ENCODE measurements around the gene PDSS2.

PDSS2 gene

DNA sequence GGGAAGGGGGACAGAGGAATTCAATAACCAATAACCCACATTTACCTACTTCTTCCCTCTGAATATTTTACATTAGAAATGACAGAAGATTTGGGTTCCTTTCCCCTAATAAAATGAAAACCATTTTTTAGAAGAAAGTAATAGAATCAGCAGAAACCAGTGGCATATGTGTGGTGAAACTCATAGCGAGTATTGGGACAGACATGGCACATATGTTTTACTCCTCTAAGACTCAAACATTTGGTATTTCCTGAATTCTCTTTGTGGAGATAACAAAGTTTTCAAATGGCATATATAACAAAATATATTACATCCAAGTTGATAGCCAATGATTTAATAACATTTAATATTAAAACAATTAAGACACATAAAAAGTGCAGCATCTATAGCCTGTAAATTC is 331.2 kb downstream of the PDSS2 start:
- no peak overlapping the region for H3K4me2 ChIP-seq (ENCODE audit: insufficient read depth, low read length)
- no peak for ATAC-seq (ENCODE audit: insufficient read depth, low read depth)
- no peaks in the 10 kb centered on the region for H3K9me3 ChIP-seq (ENCODE audit: insufficient read depth, low read length, severe bottlenecking)
- no peak overlapping the region for H2AFZ ChIP-seq (ENCODE audit: low read depth, low read length)
- no peaks in the 10 kb centered on the region for H4K20me1 ChIP-seq (ENCODE audit: insufficient read depth, low read length)
- no peaks in the 10 kb centered on the region for H3K36me3 ChIP-seq (ENCODE audit: insufficient read depth, low read length)
- TF ChIP-seq, protein P1, sequence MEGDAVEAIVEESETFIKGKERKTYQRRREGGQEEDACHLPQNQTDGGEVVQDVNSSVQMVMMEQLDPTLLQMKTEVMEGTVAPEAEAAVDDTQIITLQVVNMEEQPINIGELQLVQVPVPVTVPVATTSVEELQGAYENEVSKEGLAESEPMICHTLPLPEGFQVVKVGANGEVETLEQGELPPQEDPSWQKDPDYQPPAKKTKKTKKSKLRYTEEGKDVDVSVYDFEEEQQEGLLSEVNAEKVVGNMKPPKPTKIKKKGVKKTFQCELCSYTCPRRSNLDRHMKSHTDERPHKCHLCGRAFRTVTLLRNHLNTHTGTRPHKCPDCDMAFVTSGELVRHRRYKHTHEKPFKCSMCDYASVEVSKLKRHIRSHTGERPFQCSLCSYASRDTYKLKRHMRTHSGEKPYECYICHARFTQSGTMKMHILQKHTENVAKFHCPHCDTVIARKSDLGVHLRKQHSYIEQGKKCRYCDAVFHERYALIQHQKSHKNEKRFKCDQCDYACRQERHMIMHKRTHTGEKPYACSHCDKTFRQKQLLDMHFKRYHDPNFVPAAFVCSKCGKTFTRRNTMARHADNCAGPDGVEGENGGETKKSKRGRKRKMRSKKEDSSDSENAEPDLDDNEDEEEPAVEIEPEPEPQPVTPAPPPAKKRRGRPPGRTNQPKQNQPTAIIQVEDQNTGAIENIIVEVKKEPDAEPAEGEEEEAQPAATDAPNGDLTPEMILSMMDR (IDR thresholded peaks at IDR 0.05; ENCODE audit: borderline replicate concordance, extremely low read depth, low read length, poor library complexity, severe bottlenecking): no peak
- no peak for TF ChIP-seq EZH2 (IDR thresholded peaks at IDR 0.05; ENCODE audit: borderline replicate concordance, low read depth, low read length, severe bottlenecking)
- H3K27me3 ChIP-seq (ENCODE audit: insufficient read depth, low read length, poor library complexity): no peaks in the 10 kb centered on the region
- no peak for DNase-seq
- H3K4me3 ChIP-seq (ENCODE audit: low read depth in 1 of 2, low read length in 2 of 2): no peak overlapping the region
- no peak overlapping the region for H3K27ac ChIP-seq (ENCODE audit: low read length)
- no peak overlapping the region for H3K9ac ChIP-seq (ENCODE audit: low read depth, low read length)
- H3K79me2 ChIP-seq (ENCODE audit: insufficient read depth, low read length): no peaks in the 10 kb centered on the region
- H3K4me1 ChIP-seq (ENCODE audit: insufficient read depth, low read length): no peaks in the 10 kb centered on the region

DNA sequence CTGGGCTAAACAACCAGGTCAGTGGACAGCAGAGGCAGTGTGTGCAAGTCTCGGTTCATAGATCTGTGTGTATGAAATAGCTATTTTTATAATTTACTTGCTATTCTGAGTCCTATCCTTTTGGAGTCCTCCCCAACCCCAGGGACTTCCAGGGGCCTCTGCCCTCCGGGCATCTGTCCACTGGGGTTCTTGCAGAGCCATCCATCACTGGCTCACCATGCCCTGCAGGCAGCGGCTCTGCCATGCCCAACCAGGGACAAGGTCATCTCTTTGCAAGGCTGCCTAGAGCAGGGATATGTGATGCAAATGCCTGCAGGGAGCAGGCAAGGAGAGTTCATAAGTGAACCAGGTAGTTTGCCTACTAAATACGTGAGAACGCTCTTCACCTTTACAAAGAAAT is 333.6 kb downstream of the PDSS2 start:
- no peaks in the 10 kb centered on the region for H3K79me2 ChIP-seq (ENCODE audit: insufficient read depth, low read length)
- TF ChIP-seq, protein P1 (IDR thresholded peaks at IDR 0.05; ENCODE audit: borderline replicate concordance, extremely low read depth, low read length, poor library complexity, severe bottlenecking): no peak
- TF ChIP-seq EZH2 (IDR thresholded peaks at IDR 0.05; ENCODE audit: borderline replicate concordance, low read depth, low read length, severe bottlenecking): no peak
- no peaks in the 10 kb centered on the region for H3K4me1 ChIP-seq (ENCODE audit: insufficient read depth, low read length)
- no peak overlapping the region for H3K4me3 ChIP-seq (ENCODE audit: low read depth in 1 of 2, low read length in 2 of 2)
- no peak overlapping the region for H2AFZ ChIP-seq (ENCODE audit: low read depth, low read length)
- H3K36me3 ChIP-seq (ENCODE audit: insufficient read depth, low read length): no peaks in the 10 kb centered on the region
- H3K27ac ChIP-seq (ENCODE audit: low read length): no peak overlapping the region
- H3K9me3 ChIP-seq (ENCODE audit: insufficient read depth, low read length, severe bottlenecking): no peaks in the 10 kb centered on the region
- DNase-seq (no peak), ATAC-seq (ENCODE audit: insufficient read depth, low read depth) (no peak)
- no peaks in the 10 kb centered on the region for H4K20me1 ChIP-seq (ENCODE audit: insufficient read depth, low read length)
- H3K9ac ChIP-seq (ENCODE audit: low read depth, low read length): no peak overlapping the region
- H3K27me3 ChIP-seq (ENCODE audit: insufficient read depth, low read length, poor library complexity): no peaks in the 10 kb centered on the region
- no peak overlapping the region for H3K4me2 ChIP-seq (ENCODE audit: insufficient read depth, low read length)

DNA sequence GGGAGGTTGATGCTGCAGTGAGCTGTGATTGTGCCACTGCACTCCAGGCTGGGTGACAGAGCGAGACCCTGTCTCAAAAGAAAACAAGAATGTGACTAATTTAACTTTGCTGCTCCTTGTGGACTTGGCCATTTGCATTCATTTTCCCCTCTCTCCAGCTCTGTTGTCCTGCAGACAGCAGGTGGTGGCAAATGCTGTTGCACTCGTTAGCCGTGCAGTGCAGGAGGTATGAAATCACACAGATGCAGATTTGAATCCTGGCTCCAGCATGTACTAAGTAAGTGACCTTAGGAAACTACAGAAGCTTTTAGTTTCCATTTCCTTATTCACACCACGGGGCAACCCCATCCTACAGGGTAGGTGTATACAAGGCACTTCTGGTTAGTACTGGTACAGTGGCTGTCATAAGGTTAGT is 334.4 kb downstream of the PDSS2 start:
- H3K27me3 ChIP-seq (ENCODE audit: insufficient read depth, low read length, poor library complexity): no peaks in the 10 kb centered on the region
- DNase-seq (no peak), ATAC-seq (ENCODE audit: insufficient read depth, low read depth) (no peak)
- H3K27ac ChIP-seq (ENCODE audit: low read length): no peak overlapping the region
- no peaks in the 10 kb centered on the region for H3K79me2 ChIP-seq (ENCODE audit: insufficient read depth, low read length)
- no peak overlapping the region for H3K4me3 ChIP-seq (ENCODE audit: low read depth in 1 of 2, low read length in 2 of 2)
- H2AFZ ChIP-seq (ENCODE audit: low read depth, low read length): no peak overlapping the region
- H3K4me2 ChIP-seq (ENCODE audit: insufficient read depth, low read length): no peak overlapping the region
- H4K20me1 ChIP-seq (ENCODE audit: insufficient read depth, low read length): no peaks in the 10 kb centered on the region
- H3K4me1 ChIP-seq (ENCODE audit: insufficient read depth, low read length): no peaks in the 10 kb centered on the region
- no peaks in the 10 kb centered on the region for H3K9me3 ChIP-seq (ENCODE audit: insufficient read depth, low read length, severe bottlenecking)
- H3K36me3 ChIP-seq (ENCODE audit: insufficient read depth, low read length): no peaks in the 10 kb centered on the region
- H3K9ac ChIP-seq (ENCODE audit: low read depth, low read length): no peak overlapping the region
- TF ChIP-seq, protein P1 (IDR thresholded peaks at IDR 0.05; ENCODE audit: borderline replicate concordance, extremely low read depth, low read length, poor library complexity, severe bottlenecking): no peak
- no peak for TF ChIP-seq EZH2 (IDR thresholded peaks at IDR 0.05; ENCODE audit: borderline replicate concordance, low read depth, low read length, severe bottlenecking)

DNA sequence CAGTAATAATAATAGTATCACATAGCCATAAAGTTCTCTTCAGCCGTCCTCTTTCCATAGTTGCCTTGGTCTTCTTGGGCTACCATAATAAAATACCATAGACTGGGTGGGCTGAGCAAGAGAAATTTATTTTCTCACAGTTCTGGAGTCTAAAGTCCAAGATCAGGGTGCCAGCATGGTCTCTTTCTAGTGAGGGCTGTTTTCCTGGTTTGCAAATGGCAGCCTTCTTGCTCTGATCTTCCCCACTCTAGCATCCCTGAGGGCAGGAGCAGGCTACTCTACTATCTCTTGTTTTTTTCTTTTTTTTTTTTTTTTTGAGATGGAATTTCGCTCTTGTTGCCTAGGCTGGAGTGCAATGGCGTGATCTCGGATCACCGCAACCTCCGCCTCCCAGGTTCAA is 335.9 kb downstream of the PDSS2 start:
- no peak for ATAC-seq (ENCODE audit: insufficient read depth, low read depth)
- TF ChIP-seq EZH2 (IDR thresholded peaks at IDR 0.05; ENCODE audit: borderline replicate concordance, low read depth, low read length, severe bottlenecking): no peak
- TF ChIP-seq, protein P1 (IDR thresholded peaks at IDR 0.05; ENCODE audit: borderline replicate concordance, extremely low read depth, low read length, poor library complexity, severe bottlenecking): no peak
- H3K9ac ChIP-seq (ENCODE audit: low read depth, low read length): no peak overlapping the region

More for the DNA sequence above, 335.9 kb downstream of the PDSS2 start:
- Histone ChIP-seq H3K4me2 (ENCODE audit: insufficient read depth, low read length) (no peak overlapping the region), H3K27me3 (ENCODE audit: insufficient read depth, low read length, poor library complexity) (no peaks in the 10 kb centered on the region), H3K27ac (ENCODE audit: low read length) (no peak overlapping the region), H4K20me1 (ENCODE audit: insufficient read depth, low read length) (no peaks in the 10 kb centered on the region), H2AFZ (ENCODE audit: low read depth, low read length) (no peak overlapping the region), H3K4me1 (ENCODE audit: insufficient read depth, low read length) (peaks cover 5% of the 10 kb centered on the region; the same call in 1 of the 2 replicates), H3K36me3 (ENCODE audit: insufficient read depth, low read length) (no peaks in the 10 kb centered on the region), H3K79me2 (ENCODE audit: insufficient read depth, low read length) (no peaks in the 10 kb centered on the region), H3K4me3 (ENCODE audit: low read depth in 1 of 2, low read length in 2 of 2) (no peak overlapping the region), H3K9me3 (ENCODE audit: insufficient read depth, low read length, severe bottlenecking) (no peaks in the 10 kb centered on the region)
- no peak for DNase-seq
